GM23338 (cell line): ENCODE results near the gene DOCK7.

ENCODE experiments used
- CREB1 ChIP-seq: fragments of 250-450 bp; sonication (Bioruptor Pico); IDR thresholded peaks from 2 replicates; pipeline ENCODE4 v1.5.0; 2020; ENCODE audit warnings: low read depth, mild to moderate bottlenecking, moderate library complexity
- ETS1 ChIP-seq: IDR thresholded peaks from 2 replicates; pipeline ENCODE4 v1.6.1; 2016; ENCODE audit warnings: antibody characterized with exemption
- EZH2 ChIP-seq: fragments of 200-600 bp; sonication (generic); IDR thresholded peaks from one replicate; pipeline ENCODE4 v1.8.0; 2017; ENCODE audit warnings: antibody characterized with exemption, mild to moderate bottlenecking, low read depth; ENCODE audit not compliant: unreplicated experiment
- EZH2phosphoT487 ChIP-seq: fragments of 200-600 bp; sonication (generic); IDR thresholded peaks from one replicate; pipeline ENCODE4 v1.8.1; 2018; ENCODE audit warnings: antibody characterized with exemption; ENCODE audit not compliant: unreplicated experiment
- JUNB ChIP-seq: IDR thresholded peaks from one replicate; pipeline ENCODE4 v1.6.1; 2016; ENCODE audit warnings: antibody characterized with exemption; ENCODE audit not compliant: unreplicated experiment
- POLR2AphosphoS5 ChIP-seq: IDR thresholded peaks from 2 replicates; pipeline ENCODE4 v1.6.1; 2016; ENCODE audit warnings: antibody characterized with exemption, low read depth
- TF ChIP-seq, protein P1 (sequence below), 2 experiments: fragments of 200-600 bp in 1 of 2; sonication (generic) in 1 of 2; conservative IDR thresholded peaks; 2 replicates each; pipeline versions ENCODE4 v1.5.1 to v1.6.1; 2016 to 2017; ENCODE audit warnings: antibody characterized with exemption in 2 of 2, low read depth in 2 of 2, mild to moderate bottlenecking in 2 of 2, moderate library complexity in 1 of 2
- TF ChIP-seq, protein P2 (sequence below): IDR thresholded peaks from one replicate; pipeline ENCODE4 v1.6.1; 2018; ENCODE audit warnings: antibody characterized with exemption; ENCODE audit not compliant: unreplicated experiment

GRCh38 chr1:62523860-62524259, 164.3 kb downstream of the DOCK7 start:
- TF ChIP-seq, protein P1, sequence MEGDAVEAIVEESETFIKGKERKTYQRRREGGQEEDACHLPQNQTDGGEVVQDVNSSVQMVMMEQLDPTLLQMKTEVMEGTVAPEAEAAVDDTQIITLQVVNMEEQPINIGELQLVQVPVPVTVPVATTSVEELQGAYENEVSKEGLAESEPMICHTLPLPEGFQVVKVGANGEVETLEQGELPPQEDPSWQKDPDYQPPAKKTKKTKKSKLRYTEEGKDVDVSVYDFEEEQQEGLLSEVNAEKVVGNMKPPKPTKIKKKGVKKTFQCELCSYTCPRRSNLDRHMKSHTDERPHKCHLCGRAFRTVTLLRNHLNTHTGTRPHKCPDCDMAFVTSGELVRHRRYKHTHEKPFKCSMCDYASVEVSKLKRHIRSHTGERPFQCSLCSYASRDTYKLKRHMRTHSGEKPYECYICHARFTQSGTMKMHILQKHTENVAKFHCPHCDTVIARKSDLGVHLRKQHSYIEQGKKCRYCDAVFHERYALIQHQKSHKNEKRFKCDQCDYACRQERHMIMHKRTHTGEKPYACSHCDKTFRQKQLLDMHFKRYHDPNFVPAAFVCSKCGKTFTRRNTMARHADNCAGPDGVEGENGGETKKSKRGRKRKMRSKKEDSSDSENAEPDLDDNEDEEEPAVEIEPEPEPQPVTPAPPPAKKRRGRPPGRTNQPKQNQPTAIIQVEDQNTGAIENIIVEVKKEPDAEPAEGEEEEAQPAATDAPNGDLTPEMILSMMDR (conservative IDR thresholded peaks at IDR 0.05; ENCODE audit: low read depth in 2 of 2): no peak
- TF ChIP-seq EZH2 (no peak), ETS1 (no peak), POLR2AphosphoS5 (no peak), EZH2phosphoT487 (no peak), CREB1 (CRISPR knock-in tag) (no peak), JUNB (no peak)
- TF ChIP-seq, protein P2, sequence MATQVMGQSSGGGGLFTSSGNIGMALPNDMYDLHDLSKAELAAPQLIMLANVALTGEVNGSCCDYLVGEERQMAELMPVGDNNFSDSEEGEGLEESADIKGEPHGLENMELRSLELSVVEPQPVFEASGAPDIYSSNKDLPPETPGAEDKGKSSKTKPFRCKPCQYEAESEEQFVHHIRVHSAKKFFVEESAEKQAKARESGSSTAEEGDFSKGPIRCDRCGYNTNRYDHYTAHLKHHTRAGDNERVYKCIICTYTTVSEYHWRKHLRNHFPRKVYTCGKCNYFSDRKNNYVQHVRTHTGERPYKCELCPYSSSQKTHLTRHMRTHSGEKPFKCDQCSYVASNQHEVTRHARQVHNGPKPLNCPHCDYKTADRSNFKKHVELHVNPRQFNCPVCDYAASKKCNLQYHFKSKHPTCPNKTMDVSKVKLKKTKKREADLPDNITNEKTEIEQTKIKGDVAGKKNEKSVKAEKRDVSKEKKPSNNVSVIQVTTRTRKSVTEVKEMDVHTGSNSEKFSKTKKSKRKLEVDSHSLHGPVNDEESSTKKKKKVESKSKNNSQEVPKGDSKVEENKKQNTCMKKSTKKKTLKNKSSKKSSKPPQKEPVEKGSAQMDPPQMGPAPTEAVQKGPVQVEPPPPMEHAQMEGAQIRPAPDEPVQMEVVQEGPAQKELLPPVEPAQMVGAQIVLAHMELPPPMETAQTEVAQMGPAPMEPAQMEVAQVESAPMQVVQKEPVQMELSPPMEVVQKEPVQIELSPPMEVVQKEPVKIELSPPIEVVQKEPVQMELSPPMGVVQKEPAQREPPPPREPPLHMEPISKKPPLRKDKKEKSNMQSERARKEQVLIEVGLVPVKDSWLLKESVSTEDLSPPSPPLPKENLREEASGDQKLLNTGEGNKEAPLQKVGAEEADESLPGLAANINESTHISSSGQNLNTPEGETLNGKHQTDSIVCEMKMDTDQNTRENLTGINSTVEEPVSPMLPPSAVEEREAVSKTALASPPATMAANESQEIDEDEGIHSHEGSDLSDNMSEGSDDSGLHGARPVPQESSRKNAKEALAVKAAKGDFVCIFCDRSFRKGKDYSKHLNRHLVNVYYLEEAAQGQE: no peak
